WTC11 (cell line): ENCODE data around the gene SYCE3. TPM values are rescaled to one million over a fixed set of nuclear protein-coding genes. Genes with fewer than 3 reads are reported as not detected.

Experiments used
- ATAC-seq: fragments of 200-7000 bp; cut with Tn5 transposase; 2 replicates; pipeline ENCODE4 v1.10.0; 2021; ENCODE audit warnings: mild to moderate bottlenecking, moderate library complexity
- CTCF ChIA-PET: fragments of 300-600 bp; sonication (Branson Sonifier 250); formaldehyde crosslinking; loops from one replicate; lab custom pipeline; 2021; ENCODE audit warnings: antibody characterized with exemption; lab: Charles Lee
- POLR2A ChIA-PET: fragments of 350-600 bp; sonication (Branson Sonifier 250); formaldehyde crosslinking; loops from one replicate; lab custom pipeline; 2021; ENCODE audit warnings: antibody characterized with exemption; lab: Charles Lee
- DNase-seq: peaks from one replicate; pipeline ENCODE4 v3.0.0; 2021; ENCODE audit warnings: low spot score
- H3K27ac Mint-ChIP-seq: 2 replicates; pipeline ENCODE4 v1.8.0; 2021; ENCODE audit warnings: mixed read lengths
- H3K27me3 Mint-ChIP-seq: 2 replicates; pipeline ENCODE4 v1.8.0; 2021; ENCODE audit warnings: low read depth, mild to moderate bottlenecking, moderate library complexity, mixed read lengths
- H3K36me3 Mint-ChIP-seq: 2 replicates; pipeline ENCODE4 v1.8.0; 2021; ENCODE audit warnings: mixed read lengths
- H3K4me1 Mint-ChIP-seq: 2 replicates; pipeline ENCODE4 v1.8.0; 2022; ENCODE audit warnings: mixed read lengths
- H3K4me3 Mint-ChIP-seq: 2 replicates; pipeline ENCODE4 v1.8.0; 2021; ENCODE audit warnings: mild to moderate bottlenecking, moderate library complexity, mixed read lengths
- H3K9me3 Mint-ChIP-seq: 2 replicates; pipeline ENCODE4 v1.8.0; 2021; ENCODE audit warnings: mixed read lengths
- CREB1 ChIP-seq: sonication (generic); formaldehyde crosslinking; IDR thresholded peaks from 2 replicates; pipeline ENCODE4 v1.8.0; 2023; ENCODE audit warnings: mild to moderate bottlenecking, missing genetic modification reagents
- CREM ChIP-seq: sonication (generic); formaldehyde crosslinking; IDR thresholded peaks from 2 replicates; pipeline ENCODE4 v1.8.1; 2022; ENCODE audit warnings: mild to moderate bottlenecking, missing genetic modification reagents, moderate library complexity
- FOXP1 ChIP-seq: sonication (generic); formaldehyde crosslinking; IDR thresholded peaks from 2 replicates; pipeline ENCODE4 v1.8.0; 2022; ENCODE audit warnings: missing genetic modification reagents, mild to moderate bottlenecking, moderate library complexity, borderline replicate concordance
- JUN ChIP-seq: sonication (generic); formaldehyde crosslinking; IDR thresholded peaks from 2 replicates; pipeline ENCODE4 v1.8.0; 2023; ENCODE audit warnings: mild to moderate bottlenecking, missing genetic modification reagents
- MYBL2 ChIP-seq: sonication (generic); formaldehyde crosslinking; IDR thresholded peaks from 2 replicates; pipeline ENCODE4 v1.8.1; 2023; ENCODE audit warnings: mild to moderate bottlenecking, moderate library complexity, missing genetic modification reagents
- NFE2L1 ChIP-seq: sonication (generic); formaldehyde crosslinking; IDR thresholded peaks from 2 replicates; pipeline ENCODE4 v1.8.1; 2023; ENCODE audit warnings: missing genetic modification reagents
- NR1H2 ChIP-seq: sonication (generic); formaldehyde crosslinking; IDR thresholded peaks from 2 replicates; pipeline ENCODE4 v1.9.0; 2021; ENCODE audit warnings: mild to moderate bottlenecking, moderate library complexity, missing genetic modification reagents
- SMAD3 ChIP-seq: sonication (generic); formaldehyde crosslinking; IDR thresholded peaks from 2 replicates; pipeline ENCODE4 v1.8.0; 2022; ENCODE audit warnings: missing genetic modification reagents, mild to moderate bottlenecking, borderline replicate concordance
- SMAD4 ChIP-seq: sonication (generic); formaldehyde crosslinking; IDR thresholded peaks from 2 replicates; pipeline ENCODE4 v1.8.0; 2022; ENCODE audit warnings: mild to moderate bottlenecking, missing genetic modification reagents
- ZNF138 ChIP-seq: sonication (generic); formaldehyde crosslinking; conservative IDR thresholded peaks from 2 replicates; pipeline ENCODE4 v1.8.1; 2022; ENCODE audit warnings: mild to moderate bottlenecking, moderate library complexity, missing genetic modification reagents
- ZNF219 ChIP-seq: sonication (generic); formaldehyde crosslinking; IDR thresholded peaks from 2 replicates; pipeline ENCODE4 v1.8.0; 2023; ENCODE audit warnings: missing genetic modification reagents, mild to moderate bottlenecking, borderline replicate concordance
- ZNF671 ChIP-seq: fragments of 250-450 bp; sonication (Bioruptor Pico); IDR thresholded peaks from 2 replicates; pipeline ENCODE4 v1.8.0; 2021; ENCODE audit warnings: mild to moderate bottlenecking
- total RNA-seq: library from RNA; stranded (reverse); gene quantifications from 3 replicates; pipeline ENCODE4 v1.2.3, GENCODE V29; 2021
- TF ChIP-seq, protein P1 (sequence below): sonication (generic); formaldehyde crosslinking; IDR thresholded peaks from 2 replicates; pipeline ENCODE4 v1.8.1; 2022; ENCODE audit warnings: mild to moderate bottlenecking, moderate library complexity, missing genetic modification reagents
- TF ChIP-seq, protein P2 (sequence below): sonication (generic); formaldehyde crosslinking; IDR thresholded peaks from 2 replicates; pipeline ENCODE4 v1.8.0; 2022; ENCODE audit warnings: missing genetic modification reagents
- TF ChIP-seq, protein P3 (sequence below): sonication (generic); formaldehyde crosslinking; IDR thresholded peaks from 2 replicates; pipeline ENCODE4 v1.8.0; 2023; ENCODE audit warnings: mild to moderate bottlenecking, missing genetic modification reagents
- TF ChIP-seq, protein P4 (sequence below): sonication (generic); formaldehyde crosslinking; IDR thresholded peaks from 2 replicates; pipeline ENCODE4 v1.8.0; 2023; ENCODE audit warnings: missing genetic modification reagents, mild to moderate bottlenecking, borderline replicate concordance
- TF ChIP-seq, protein P5 (sequence below): sonication (generic); formaldehyde crosslinking; IDR thresholded peaks from 2 replicates; pipeline ENCODE4 v1.8.1; 2023; ENCODE audit warnings: mild to moderate bottlenecking, missing genetic modification reagents, moderate library complexity
- TF ChIP-seq, protein P6 (sequence below): fragments of 250-450 bp; sonication (Bioruptor Pico); IDR thresholded peaks from 2 replicates; pipeline ENCODE4 v1.9.0; 2021; ENCODE audit warnings: moderate library complexity, mild to moderate bottlenecking, inconsistent platforms, borderline replicate concordance
- TF ChIP-seq, protein P7 (sequence below): sonication (generic); formaldehyde crosslinking; conservative IDR thresholded peaks from 2 replicates; pipeline ENCODE4 v1.8.1; 2023; ENCODE audit warnings: mild to moderate bottlenecking, low read depth, missing genetic modification reagents, moderate library complexity

Gene SYCE3
- total RNA-seq, 1 experiment from 2014 or later: 0.46 TPM

DNA sequence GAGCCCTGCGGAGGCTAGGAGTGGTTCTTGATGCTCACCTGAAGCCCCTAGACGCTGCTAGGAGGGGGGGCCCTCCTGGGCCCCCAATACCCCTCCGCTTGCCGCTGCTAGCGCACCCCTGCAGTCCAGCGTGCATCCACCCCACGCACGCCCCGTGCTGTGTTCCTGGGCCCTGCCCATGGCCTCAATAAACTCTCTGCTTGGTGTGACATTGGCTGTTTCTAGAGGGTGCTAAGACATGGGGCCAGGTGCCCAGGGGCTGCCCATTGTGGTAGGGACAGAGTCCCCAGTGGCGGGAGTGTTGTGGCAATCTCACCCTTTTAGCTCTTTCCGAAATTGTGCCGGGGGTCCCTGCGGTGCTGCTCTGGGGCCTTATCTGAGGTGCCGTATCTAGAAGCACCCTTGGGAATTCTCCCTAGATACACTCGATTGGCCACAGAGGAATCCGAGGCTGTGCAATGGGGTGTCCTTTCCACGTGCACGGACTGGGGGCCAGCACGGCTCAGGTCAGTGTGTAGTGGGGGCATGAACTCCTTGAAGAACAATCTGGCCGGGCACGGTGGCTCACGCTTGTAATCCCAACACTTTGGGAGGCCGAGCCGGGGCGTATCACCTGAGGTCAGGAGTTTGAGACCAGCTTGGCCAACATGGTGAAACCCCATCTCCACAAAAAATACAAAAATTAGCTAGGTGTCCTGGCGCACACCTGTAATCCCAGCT, 48.8 kb upstream of the SYCE3 start (continued):
- TF ChIP-seq, protein P1, sequence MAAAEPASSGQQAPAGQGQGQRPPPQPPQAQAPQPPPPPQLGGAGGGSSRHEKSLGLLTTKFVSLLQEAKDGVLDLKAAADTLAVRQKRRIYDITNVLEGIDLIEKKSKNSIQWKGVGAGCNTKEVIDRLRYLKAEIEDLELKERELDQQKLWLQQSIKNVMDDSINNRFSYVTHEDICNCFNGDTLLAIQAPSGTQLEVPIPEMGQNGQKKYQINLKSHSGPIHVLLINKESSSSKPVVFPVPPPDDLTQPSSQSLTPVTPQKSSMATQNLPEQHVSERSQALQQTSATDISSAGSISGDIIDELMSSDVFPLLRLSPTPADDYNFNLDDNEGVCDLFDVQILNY (CRISPR knock-in tag): no peak
- TF ChIP-seq SMAD3 (CRISPR knock-in tag) (no peak), ZNF219 (CRISPR knock-in tag) (no peak), CREM (CRISPR knock-in tag) (no peak)
- TF ChIP-seq, protein P2, sequence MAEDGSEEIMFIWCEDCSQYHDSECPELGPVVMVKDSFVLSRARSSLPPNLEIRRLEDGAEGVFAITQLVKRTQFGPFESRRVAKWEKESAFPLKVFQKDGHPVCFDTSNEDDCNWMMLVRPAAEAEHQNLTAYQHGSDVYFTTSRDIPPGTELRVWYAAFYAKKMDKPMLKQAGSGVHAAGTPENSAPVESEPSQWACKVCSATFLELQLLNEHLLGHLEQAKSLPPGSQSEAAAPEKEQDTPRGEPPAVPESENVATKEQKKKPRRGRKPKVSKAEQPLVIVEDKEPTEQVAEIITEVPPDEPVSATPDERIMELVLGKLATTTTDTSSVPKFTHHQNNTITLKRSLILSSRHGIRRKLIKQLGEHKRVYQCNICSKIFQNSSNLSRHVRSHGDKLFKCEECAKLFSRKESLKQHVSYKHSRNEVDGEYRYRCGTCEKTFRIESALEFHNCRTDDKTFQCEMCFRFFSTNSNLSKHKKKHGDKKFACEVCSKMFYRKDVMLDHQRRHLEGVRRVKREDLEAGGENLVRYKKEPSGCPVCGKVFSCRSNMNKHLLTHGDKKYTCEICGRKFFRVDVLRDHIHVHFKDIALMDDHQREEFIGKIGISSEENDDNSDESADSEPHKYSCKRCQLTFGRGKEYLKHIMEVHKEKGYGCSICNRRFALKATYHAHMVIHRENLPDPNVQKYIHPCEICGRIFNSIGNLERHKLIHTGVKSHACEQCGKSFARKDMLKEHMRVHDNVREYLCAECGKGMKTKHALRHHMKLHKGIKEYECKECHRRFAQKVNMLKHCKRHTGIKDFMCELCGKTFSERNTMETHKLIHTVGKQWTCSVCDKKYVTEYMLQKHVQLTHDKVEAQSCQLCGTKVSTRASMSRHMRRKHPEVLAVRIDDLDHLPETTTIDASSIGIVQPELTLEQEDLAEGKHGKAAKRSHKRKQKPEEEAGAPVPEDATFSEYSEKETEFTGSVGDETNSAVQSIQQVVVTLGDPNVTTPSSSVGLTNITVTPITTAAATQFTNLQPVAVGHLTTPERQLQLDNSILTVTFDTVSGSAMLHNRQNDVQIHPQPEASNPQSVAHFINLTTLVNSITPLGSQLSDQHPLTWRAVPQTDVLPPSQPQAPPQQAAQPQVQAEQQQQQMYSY (CRISPR knock-in tag): no peak
- TF ChIP-seq, all 79 proteins: peak for 0

DNA sequence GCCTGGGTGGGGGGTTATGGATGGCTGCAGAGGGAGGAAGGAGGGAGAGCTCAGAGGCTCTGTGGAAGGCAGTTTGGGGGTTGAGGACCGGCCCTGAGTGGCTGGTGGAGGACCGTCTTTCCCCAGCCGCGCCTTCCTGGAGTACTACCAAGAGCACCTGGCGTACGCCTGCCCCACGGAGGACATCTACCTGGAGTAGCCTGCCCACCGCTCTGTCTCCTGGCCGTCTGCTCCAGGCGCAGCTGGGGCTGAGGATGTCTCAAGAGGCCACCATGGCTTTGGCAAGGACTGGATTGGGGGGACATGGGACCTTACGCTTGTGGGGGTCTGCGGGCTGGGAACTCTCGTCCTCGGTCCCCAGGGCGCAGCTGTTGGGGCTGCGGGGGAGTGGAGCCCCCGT, 47.9 kb upstream of the SYCE3 start:
- H3K4me3 Mint-ChIP-seq: no peak overlapping the region
- H3K9me3 Mint-ChIP-seq: no peaks in the 10 kb centered on the region
- peaks cover 20% of the 10 kb centered on the region for H3K27me3 Mint-ChIP-seq
- peaks cover 14% of the 10 kb centered on the region for H3K4me1 Mint-ChIP-seq
- H3K27ac Mint-ChIP-seq: no peak overlapping the region
- no peaks in the 10 kb centered on the region for H3K36me3 Mint-ChIP-seq
- no peak for ATAC-seq
- DNase-seq: no peak
- ChIA-PET CTCF (interaction anchor here (1.5 kb wide), 1 partner anchor 10 kb away, joined by 7 read pairs; no protein-coding TSS in a partner anchor), POLR2A (interaction anchor here (0.9 kb wide), 1 partner anchor 85 kb away, joined by 3 read pairs; no protein-coding TSS in a partner anchor)
- TF ChIP-seq SMAD4 (no peak), NFE2L1 (CRISPR knock-in tag) (no peak), ZNF671 (CRISPR knock-in tag) (no peak), SMAD3 (CRISPR knock-in tag) (no peak), ZNF138 (CRISPR knock-in tag) (no peak), NR1H2 (CRISPR knock-in tag) (no peak), JUN (CRISPR knock-in tag) (no peak), FOXP1 (CRISPR knock-in tag) (no peak), MYBL2 (CRISPR knock-in tag) (no peak), CREB1 (CRISPR knock-in tag) (no peak)
- TF ChIP-seq, protein P3, sequence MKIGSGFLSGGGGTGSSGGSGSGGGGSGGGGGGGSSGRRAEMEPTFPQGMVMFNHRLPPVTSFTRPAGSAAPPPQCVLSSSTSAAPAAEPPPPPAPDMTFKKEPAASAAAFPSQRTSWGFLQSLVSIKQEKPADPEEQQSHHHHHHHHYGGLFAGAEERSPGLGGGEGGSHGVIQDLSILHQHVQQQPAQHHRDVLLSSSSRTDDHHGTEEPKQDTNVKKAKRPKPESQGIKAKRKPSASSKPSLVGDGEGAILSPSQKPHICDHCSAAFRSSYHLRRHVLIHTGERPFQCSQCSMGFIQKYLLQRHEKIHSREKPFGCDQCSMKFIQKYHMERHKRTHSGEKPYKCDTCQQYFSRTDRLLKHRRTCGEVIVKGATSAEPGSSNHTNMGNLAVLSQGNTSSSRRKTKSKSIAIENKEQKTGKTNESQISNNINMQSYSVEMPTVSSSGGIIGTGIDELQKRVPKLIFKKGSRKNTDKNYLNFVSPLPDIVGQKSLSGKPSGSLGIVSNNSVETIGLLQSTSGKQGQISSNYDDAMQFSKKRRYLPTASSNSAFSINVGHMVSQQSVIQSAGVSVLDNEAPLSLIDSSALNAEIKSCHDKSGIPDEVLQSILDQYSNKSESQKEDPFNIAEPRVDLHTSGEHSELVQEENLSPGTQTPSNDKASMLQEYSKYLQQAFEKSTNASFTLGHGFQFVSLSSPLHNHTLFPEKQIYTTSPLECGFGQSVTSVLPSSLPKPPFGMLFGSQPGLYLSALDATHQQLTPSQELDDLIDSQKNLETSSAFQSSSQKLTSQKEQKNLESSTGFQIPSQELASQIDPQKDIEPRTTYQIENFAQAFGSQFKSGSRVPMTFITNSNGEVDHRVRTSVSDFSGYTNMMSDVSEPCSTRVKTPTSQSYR (CRISPR knock-in tag): no peak
- TF ChIP-seq, protein P4, sequence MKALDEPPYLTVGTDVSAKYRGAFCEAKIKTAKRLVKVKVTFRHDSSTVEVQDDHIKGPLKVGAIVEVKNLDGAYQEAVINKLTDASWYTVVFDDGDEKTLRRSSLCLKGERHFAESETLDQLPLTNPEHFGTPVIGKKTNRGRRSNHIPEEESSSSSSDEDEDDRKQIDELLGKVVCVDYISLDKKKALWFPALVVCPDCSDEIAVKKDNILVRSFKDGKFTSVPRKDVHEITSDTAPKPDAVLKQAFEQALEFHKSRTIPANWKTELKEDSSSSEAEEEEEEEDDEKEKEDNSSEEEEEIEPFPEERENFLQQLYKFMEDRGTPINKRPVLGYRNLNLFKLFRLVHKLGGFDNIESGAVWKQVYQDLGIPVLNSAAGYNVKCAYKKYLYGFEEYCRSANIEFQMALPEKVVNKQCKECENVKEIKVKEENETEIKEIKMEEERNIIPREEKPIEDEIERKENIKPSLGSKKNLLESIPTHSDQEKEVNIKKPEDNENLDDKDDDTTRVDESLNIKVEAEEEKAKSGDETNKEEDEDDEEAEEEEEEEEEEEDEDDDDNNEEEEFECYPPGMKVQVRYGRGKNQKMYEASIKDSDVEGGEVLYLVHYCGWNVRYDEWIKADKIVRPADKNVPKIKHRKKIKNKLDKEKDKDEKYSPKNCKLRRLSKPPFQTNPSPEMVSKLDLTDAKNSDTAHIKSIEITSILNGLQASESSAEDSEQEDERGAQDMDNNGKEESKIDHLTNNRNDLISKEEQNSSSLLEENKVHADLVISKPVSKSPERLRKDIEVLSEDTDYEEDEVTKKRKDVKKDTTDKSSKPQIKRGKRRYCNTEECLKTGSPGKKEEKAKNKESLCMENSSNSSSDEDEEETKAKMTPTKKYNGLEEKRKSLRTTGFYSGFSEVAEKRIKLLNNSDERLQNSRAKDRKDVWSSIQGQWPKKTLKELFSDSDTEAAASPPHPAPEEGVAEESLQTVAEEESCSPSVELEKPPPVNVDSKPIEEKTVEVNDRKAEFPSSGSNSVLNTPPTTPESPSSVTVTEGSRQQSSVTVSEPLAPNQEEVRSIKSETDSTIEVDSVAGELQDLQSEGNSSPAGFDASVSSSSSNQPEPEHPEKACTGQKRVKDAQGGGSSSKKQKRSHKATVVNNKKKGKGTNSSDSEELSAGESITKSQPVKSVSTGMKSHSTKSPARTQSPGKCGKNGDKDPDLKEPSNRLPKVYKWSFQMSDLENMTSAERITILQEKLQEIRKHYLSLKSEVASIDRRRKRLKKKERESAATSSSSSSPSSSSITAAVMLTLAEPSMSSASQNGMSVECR (CRISPR knock-in tag): no peak
- TF ChIP-seq, protein P5, sequence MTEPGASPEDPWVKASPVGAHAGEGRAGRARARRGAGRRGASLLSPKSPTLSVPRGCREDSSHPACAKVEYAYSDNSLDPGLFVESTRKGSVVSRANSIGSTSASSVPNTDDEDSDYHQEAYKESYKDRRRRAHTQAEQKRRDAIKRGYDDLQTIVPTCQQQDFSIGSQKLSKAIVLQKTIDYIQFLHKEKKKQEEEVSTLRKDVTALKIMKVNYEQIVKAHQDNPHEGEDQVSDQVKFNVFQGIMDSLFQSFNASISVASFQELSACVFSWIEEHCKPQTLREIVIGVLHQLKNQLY (CRISPR knock-in tag): no peak
- TF ChIP-seq, protein P6, sequence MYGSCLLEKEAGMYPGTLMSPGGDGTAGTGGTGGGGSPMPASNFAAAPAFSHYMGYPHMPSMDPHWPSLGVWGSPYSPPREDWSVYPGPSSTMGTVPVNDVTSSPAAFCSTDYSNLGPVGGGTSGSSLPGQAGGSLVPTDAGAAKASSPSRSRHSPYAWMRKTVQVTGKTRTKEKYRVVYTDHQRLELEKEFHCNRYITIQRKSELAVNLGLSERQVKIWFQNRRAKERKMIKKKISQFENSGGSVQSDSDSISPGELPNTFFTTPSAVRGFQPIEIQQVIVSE (CRISPR knock-in tag): no peak
- TF ChIP-seq, protein P7, sequence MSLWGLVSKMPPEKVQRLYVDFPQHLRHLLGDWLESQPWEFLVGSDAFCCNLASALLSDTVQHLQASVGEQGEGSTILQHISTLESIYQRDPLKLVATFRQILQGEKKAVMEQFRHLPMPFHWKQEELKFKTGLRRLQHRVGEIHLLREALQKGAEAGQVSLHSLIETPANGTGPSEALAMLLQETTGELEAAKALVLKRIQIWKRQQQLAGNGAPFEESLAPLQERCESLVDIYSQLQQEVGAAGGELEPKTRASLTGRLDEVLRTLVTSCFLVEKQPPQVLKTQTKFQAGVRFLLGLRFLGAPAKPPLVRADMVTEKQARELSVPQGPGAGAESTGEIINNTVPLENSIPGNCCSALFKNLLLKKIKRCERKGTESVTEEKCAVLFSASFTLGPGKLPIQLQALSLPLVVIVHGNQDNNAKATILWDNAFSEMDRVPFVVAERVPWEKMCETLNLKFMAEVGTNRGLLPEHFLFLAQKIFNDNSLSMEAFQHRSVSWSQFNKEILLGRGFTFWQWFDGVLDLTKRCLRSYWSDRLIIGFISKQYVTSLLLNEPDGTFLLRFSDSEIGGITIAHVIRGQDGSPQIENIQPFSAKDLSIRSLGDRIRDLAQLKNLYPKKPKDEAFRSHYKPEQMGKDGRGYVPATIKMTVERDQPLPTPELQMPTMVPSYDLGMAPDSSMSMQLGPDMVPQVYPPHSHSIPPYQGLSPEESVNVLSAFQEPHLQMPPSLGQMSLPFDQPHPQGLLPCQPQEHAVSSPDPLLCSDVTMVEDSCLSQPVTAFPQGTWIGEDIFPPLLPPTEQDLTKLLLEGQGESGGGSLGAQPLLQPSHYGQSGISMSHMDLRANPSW: no peak
